NCI-H2227 (cell line): ENCODE results near the gene HOMER2.
"Not testable (repeated sequence)": the region's sequence is repeated elsewhere in the genome, so short reads cannot be mapped to it uniquely, and the experiment has no call there.

ENCODE experiments used
- DNase-seq: peaks from one replicate; lab custom pipeline; 2025; ENCODE audit not compliant: unreplicated experiment; lab: John Stamatoyannopoulos, UW

The HOMER2 gene

DNA sequence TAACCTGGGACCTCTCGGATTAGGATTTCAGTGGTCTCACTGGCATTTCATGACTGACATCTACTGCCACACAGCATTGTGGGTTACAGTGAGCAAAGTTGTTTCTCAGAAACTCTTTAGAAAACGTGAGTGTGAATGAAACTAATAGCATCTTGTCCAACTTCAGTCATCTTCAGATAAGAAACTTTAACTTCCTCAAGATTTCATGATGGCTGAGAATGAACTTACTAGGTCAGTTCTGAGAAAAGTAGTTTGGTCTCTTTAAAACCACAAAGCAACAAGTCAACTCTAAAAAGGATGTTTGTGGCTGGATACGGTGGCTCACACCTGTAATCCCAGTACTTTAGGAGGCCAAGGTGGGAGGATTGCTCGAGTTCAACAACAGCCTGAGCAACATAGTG is 14.2 kb upstream of the HOMER2 start:
- DNase-seq, result no peak

DNA sequence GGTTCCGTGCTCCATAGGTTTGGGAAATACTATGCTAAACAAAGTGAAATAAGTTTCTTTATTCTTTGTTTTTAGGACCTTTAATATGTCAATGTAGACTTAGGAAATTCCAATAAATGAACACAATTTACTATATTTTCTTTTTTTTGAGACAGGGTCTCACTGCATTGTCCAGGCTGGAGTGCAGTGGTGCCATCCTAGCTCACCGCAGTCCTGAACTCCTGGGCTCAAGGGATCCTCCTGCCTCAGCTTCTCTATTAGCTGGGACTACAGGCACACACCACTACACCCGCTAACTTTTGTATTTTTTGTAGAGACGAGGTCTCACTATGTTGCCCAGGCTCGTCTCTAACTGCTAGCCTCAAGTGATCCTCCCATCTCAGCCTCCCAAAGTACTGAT is 12.4 kb upstream of the HOMER2 start:
- no peak for DNase-seq

DNA sequence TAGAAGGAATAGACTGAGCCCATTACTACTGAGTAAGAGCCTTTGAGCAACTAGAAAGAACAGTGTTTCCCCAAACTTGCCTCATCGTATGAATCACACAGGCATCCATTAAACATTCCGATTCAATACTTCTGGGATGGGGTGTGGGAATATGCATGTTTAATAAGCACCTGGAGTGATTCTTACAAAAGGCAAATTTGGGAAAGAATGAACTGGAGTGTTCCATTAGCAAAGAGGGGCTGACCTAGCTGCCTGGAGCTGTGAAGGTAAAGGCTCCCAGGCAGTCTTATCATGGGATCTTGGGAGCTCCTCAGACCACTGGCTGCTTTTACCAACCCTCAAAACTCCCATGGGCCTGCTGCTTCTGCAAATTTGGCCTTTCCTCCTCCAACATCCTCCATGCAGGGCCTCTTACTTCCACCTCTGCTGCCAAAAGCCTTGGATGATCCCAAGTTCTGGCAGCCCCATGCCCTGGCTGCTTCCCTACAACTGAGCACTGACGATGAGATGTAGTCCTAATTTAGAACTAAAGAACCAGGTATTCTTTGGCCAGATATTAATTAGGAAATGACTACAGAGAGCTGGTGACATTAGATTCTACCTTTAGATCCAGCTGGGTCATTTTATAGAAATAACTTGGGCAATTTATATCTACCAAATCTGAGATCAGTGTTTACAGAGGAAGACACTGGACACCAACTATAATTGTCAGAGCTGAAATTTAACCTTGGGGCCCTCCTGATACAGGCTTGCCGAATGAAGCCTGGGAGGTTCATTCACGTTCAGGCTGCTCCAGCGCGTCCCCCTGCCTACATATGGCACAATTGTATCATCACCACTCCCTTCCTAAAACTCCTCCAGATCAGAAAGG is 11.2 kb upstream of the HOMER2 start:
- no peak for DNase-seq

DNA sequence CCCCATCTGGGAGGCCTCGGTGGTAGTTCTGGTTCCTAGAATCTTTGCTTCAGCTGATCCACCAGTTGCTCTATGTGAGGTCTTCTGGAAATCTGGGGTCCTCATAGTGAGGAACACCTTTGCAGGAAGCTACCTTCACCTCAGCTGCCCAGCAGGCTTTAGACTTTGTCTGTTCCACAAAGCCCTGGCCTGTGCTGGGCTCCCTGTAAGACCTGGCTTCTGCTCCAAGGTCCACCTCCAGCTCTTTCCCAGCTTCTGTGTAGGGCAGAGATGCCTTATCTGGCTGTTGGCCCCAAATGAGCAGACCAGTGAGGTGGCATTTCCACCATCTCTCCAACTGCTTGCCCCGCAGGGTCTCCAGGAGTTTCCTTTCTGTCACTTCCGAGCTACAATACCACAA is 8.2 kb upstream of the HOMER2 start:
- DNase-seq, result no peak

DNA sequence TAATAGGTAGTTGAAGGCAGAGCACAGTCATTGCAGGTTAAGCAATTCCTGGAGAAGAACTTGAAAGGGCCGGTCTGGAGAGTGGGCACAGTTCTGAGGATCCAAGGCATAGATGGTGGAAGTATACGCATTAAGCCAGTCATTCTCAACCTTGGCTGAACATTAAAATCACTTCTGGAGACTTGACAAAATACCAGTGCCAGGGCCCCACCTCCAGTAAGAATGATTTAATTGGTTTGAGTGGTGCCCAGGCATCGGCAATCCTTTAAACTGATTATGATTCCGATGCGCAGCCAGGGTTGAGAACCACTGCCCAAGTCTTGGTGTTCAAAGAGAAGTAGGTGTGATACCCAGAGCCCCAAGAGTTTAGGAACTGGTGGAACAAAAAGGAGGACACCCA is 6.9 kb upstream of the HOMER2 start:
- no peak for DNase-seq

DNA sequence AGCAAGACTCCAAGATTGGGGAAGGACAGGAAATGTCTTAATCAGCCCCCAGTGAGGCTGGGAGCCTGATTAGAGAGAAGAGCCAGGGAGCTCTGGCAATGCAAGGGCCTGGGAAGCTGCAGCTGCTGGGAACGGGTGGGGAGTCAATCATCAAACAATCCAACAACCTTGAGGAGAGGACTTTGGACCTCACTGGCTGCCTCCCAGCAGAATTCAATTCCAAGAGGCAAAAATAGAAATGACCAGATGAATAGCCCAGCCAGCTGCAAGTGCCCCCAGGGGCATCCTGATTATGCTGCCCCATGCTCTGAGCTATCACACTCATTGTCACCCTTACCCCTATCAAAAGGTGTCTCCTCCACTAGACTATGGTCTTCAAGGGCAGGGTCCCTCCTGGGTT is 6.1 kb upstream of the HOMER2 start:
- no peak for DNase-seq

DNA sequence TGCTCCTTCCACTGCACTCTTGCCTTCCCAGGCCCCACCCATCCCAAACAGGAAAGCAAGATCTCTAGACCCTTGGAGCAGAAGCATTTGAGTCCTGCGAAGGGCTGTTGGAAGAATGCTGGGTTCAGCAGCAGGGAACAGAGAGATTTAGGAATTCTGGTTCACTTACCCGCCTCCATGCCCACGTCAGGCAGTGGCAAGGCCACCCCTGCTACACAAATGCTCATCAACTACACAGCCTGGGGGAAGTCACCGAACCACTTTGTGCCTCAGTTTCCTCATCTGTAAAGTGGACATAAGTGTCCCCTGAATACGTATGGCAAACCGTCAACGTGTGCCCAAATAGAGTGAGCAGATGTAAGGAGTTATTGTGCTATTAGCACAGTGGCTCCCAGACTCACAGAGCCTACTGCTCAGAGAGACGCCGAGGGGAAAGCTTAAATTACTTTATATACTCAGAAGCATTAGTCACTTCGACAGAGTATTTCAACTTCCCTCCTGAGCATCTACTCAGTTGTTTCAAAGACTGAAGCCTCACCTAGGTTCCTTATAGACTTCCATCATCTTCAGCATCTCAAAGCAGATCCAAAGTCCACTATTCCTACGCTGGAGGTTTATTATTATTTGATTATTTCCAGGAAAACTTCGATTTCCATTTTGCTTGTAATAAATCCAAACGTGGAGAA is 905 bp downstream of the HOMER2 start:
- DNase-seq, result no peak

DNA sequence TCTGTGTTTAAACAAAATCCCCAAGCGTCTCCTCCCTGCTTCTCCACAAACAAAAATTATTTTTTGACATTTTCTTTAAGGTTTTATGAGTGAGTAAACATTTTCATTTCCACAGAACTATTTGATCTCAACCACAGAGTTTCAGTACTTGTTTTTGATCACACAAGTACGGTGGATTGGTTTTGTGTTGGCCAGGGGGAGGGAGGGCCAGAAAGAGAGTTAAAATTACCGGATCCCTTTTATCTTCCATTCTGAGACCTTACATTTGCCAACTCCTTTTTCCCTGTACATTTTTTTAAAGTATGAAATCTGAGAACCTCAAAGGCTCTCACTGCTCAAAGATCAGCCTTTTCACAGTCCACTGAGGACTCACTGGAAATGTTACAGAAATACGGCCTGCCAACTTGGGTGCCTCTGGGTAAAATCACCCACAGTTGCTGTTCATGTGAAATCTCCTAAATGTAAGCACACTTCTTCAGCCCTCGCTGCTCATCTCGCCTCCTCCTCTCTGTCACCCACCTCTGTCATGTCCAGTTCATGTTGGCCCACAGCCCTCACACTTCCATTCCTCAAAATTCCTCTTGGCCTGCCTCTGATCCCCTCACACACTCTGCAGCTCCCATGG is 1.7 kb downstream of the HOMER2 start:
- DNase-seq, result no peak

DNA sequence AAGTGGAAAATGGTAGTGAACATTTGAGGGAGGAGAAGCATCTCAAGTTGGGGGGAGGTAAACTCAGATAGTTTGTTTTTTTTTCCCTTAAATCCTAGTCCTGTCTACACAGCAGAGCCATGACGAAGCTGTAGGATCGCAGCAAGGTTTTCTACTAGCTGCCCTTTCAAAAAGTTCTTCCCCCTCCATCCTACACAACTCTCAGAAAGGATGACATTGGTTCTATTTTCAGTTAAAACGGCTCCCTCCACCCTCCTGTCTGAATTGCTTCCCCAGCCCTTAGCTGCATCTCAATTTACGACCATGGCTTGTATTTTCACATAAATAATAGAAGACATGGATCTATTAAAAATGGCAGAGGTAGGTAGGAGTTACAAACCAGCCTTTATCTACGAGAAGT is 2.2 kb downstream of the HOMER2 start:
- DNase-seq, result no peak

DNA sequence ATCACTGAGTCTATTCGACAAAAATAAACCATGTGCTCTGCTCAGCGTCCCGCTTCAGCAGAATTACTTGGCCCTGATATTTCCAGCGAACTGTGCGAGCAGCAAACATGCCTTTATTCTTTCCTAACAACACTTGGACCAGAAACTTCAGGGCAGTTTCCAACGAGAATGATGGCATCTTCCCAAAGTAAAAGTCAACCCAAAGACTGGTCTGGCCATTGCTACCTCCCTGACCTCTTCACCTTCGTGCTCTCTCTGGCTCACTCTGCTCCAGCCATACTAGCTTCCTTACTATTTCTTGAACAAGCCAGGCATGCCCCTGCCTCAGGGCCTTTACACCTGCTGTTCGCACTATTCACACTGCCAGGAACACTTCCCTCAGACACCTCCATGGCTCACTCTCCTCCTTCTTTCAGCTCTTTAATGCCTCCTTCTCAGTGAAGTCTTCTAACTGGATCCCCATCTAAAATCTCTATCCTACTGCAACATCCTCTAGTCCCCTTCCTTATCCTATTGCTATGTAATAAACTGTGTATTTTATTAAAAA is 6.3 kb downstream of the HOMER2 start:
- no peak for DNase-seq

DNA sequence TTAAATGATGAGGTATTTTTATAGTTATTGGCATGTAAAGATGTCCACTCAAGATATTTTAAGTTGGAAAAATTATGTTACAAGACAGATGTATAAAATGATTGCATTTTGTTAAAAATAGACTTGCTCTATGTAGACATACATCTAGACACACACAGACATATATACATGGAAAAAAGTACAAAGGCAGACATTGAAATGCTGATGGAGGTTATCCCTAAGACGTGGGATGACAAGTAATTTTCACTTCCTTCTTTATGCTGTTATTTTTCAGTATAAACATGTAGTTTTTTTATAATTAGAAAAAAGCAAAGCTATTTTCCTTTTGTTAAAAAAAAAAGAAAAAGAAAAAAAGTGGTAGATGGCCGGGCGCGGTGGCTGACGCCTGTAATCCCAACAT is 7.2 kb downstream of the HOMER2 start:
- DNase-seq, result no peak

DNA sequence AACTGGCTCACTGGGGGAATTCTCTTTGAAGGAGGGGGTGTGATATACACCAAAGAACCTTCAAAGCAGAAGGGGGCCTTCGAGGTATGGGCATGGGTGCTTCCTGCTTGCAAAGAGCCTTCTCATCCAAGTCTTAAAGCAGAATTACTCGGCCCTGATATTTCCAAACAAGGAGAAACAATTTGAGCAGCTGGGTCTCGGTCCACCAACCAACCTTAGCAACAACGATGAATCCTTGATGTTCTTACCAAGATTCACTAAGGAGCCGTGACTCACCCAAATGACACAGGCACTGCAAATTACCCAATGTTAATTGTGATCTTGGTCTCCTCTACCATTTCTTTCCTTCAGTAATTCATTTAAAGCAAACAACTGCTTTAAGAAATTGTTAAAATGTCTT is 7.7 kb downstream of the HOMER2 start:
- no peak for DNase-seq

DNA sequence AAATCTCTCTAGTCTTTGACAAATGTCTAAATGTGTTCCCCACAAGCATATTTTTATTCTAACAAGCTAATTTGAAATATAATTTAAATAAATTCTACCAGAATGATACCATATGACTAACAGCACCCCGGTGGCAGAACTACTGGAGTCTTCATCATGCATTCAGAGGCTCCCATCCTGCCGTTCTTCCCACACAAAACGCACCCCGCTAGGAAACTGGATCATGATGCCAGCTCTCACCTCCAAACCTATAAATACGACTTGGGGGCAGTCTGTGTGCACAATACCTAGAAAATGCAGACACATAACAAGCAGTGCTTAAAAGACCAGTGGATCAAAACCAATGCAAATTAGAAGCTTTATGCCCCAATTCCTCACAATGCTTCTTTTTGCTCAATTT is 8.5 kb downstream of the HOMER2 start:
- no peak for DNase-seq

DNA sequence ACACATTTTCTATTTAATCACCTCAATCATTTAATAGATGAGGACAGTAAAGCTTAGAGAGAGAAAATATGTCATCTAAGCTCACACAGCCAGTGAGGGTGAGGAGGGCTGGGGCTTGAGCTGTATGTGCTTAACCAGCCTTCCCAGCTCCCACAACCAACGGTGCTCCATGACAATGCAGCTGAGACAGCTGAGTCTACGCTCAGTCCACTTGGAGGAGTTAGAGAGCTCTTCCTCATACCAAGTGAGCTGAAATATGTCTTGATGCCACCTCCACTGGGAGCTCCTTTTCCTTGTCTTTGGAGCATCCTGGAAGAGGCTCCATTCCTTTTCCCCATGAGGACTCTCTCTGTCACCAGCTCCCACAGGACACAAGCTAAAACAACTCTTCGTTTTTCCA is 9.3 kb downstream of the HOMER2 start:
- peak; percentile 3 for DNase-seq

DNA sequence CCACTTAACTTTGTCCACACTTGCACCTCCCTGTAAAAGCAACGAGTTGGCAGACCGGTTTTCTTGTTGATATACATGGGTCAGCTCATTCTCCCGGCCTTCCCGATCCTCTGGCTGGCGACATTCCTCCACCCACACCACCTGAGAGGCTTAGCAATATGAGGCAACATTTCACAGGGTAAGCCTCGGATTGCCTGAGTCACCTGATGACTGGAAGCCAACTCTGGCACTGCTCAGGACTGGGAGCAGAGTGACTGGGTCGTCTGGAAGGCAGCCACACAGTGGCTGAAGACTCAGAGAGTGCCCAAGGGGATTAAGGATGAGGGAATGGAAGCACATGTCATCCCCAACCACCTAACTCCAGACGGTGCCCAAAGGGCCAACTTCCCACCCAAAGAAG is 9.8 kb downstream of the HOMER2 start:
- no peak for DNase-seq

DNA sequence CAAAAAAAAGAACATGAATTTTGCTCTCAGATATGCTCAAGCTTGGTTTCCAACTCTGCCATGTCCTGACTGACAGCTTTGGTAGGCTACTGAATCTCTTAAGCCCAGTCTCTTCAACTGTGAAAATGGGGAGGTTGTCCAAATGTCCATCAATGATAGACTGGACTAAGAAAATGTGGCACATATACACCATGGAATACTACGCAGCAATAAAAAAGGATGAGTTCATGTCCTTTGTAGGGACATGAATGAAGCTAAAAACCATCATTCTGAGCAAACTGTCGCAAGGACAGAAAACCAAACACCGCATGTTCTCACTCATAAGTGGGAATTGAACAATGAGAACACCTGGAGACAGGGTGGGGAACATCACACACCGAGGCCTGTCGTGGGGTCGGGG is 12.8 kb downstream of the HOMER2 start:
- DNase-seq, result not testable (repeated sequence)

DNA sequence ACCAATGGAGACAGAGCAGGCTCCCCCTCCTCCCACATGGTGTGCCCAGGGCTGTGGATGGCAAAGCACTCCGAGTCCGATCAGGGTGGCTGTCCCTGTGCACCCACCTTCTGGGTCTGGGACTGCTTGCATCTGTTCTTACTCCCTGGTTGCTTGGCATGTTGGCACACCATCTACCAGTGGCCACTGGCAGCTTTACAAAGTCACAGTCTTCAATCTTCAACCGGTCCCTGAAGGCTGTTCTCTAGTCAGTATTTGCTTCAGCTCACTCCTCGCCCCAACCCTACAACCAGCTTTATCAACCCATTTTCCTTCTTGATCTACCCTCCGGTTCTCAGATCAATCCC is 14.8 kb downstream of the HOMER2 start:
- no peak for DNase-seq

DNA sequence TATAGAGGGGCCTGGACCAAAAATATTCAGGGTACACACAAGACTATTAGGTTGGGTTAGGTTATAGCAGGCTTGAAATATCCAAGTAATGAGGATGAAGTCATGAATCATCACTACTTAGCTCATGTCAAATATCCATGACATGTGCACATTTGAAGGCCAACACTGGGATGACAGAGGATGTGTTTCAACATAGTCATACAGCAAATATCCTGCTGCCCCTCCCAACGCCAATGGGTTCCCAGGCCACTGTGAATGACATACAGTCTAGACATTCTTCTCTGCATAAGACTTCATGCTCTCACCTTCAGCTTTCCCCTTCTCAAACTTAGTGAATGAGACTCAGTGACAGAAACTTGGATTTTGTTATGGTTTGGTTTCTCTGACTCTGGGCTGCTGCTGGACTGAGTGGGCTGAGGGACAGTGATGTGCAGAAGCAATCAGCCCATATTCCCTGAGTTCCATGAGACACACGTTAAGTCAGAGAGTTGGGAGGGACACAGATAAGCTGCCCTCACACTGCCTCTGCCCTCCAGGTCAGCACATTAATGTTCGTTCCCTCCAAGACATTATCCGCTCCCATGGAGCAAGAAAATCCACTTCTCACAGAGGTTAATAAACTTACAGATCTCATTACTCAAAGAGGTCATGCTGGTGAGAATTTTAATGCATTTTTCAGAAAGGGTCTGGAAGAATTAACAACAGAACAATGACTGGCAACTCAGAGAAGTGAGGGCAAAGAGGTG is 15.4 kb downstream of the HOMER2 start:
- no peak for DNase-seq

DNA sequence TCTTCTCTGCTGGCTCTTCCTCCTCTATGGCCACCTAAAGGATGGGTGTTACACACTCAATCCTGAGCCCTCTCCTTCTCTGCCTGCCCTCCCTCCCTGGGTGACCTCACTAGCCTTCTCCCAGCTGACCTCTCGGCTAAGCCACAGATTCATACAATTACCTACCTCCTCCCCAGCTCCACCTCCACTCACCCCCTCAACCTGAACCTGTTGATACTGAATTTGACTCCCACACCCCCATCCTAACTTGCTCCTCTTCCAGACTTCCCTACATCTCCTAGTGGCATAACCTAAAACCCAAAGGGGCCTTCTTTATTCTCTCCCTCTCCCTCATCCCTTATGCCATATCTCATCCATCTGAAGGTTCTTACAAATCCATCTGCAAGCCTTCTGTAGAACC is 17.1 kb downstream of the HOMER2 start:
- no peak for DNase-seq

DNA sequence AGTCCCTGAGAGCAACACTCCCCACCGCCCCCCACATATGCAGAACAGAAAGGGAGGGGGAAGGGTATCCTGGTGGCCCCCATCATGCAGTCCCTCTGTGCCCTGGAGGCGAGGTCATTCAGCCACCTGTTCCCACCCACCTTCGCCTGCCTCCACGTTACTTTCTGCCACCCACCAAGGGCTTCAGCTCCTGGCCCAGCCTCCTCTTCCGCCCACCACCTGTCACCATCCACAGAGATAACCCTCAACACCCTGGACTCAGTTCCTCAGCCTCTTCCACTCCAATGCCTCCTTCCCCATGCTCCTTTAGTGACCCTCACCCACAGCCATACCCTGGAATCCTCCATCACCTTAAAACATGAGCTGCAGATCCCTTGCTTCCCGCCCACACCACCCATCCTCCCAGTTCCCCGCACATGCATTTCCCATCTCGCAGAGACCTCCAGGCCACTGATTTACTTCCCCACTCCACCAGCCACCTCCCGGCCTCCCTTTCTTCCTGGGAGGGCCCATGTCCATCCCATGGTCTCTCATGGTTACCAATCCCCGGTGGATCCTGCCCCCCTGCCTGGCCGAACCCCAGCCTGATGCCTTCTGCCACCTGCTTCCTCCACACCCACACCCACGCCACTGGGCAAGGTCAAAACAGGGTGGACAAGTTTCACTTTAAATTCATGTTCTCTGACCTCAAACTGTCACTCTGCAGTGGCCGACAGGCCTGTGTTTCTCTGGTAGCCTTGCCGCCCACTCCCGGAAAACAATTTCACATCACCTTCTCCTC is 18.2 kb downstream of the HOMER2 start:
- no peak for DNase-seq

DNA sequence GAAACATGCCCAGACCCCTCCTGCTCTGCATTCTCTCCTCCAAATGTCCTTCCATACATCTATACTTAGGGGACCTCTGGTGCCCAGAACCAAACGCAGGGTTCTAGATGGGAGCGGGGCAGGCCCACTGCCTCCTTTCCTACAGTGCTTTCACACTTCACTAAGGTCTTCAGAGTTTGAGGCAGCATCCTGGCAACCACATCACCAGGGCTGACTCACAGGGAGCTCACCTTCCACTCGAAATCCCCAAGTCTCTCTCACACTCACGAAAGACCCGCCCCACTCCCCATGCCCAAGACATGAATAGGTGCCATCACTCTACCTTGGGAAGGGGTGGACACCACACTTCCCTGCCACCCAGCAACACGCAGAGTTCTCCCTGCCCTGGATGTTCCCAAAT is 18.9 kb downstream of the HOMER2 start:
- no peak for DNase-seq
